ENCODE results near the gene KRTAP9-8.
"Not testable (repeated sequence)": the region's sequence is repeated elsewhere in the genome, so short reads cannot be mapped to it uniquely, and the experiment has no call there.

The KRTAP9-8 gene

GRCh38 chr17:41255381-41256290 is 17.8 kb downstream of the KRTAP9-8 start, which contains the start of gene KRTAP9-9:
Gene KRTAP9-9 (plus strand): TSS chr17:41255384.
- DNase-seq, result not testable (repeated sequence)

- no peak for DNase-seq
Measured at GRCh38 chr17:41256291-41256685, 18.5 kb downstream of the KRTAP9-8 start.

GRCh38 chr17:41258406-41258805 is 20.6 kb downstream of the KRTAP9-8 start:
- no peak for DNase-seq

- no peak for DNase-seq
Measured at GRCh38 chr17:41263212-41263611, 25.4 kb downstream of the KRTAP9-8 start.

- no peak for DNase-seq
Measured at GRCh38 chr17:41264599-41264998, 26.8 kb downstream of the KRTAP9-8 start.

GRCh38 chr17:41265078-41265477 is 27.3 kb downstream of the KRTAP9-8 start, which contains the start of gene KRTAP9-6:
Gene KRTAP9-6 (plus strand): TSS chr17:41265378. CDS start chr17:41265378, 0 bp downstream.
- no peak for DNase-seq

GRCh38 chr17:41267711-41268110 is 29.9 kb downstream of the KRTAP9-8 start:
- DNase-seq, result no peak

GRCh38 chr17:41271323-41271722 is 33.5 kb downstream of the KRTAP9-8 start:
- DNase-seq, result not testable (repeated sequence)

GRCh38 chr17:41271858-41272257 is 34.1 kb downstream of the KRTAP9-8 start:
- DNase-seq, result no peak

GRCh38 chr17:41275648-41276190 is 37.9 kb downstream of the KRTAP9-8 start, which contains the start of gene KRTAP9-7:
Gene KRTAP9-7 (plus strand): TSS chr17:41275698. CDS start chr17:41275698, 0 bp downstream.
- not testable (repeated sequence) for DNase-seq

- DNase-seq, result no peak
Measured at GRCh38 chr17:41278176-41278955, 40.6 kb downstream of the KRTAP9-8 start.

- DNase-seq, result no peak
Measured at GRCh38 chr17:41284043-41284442, 46.2 kb downstream of the KRTAP9-8 start.

- no peak for DNase-seq
Measured at GRCh38 chr17:41284546-41284945, 46.7 kb downstream of the KRTAP9-8 start.

GRCh38 chr17:41287050-41287449 is 49.3 kb downstream of the KRTAP9-8 start:
- DNase-seq, result no peak

Data from stimulated activated CD4-positive, alpha-beta T cell treated with anti-CD3 and anti-CD28 coated beads, Interleukin-12 subunit alpha, Interleukin-12 subunit beta, amount 100 ng/mL, for 4 hours (primary cell).